Heart left ventricle (tissue), 13 donors: ENCODE data around the gene BAZ2A.

Experiments used
- CTCF ChIP-seq, 12 donors: fragments of 200-600 bp; sonication (generic) in 4 of 12; IDR thresholded peaks; one replicate each; pipeline versions ENCODE4 v1.5.0 to v1.8.0; 2018 to 2022; ENCODE audit warnings: antibody characterized with exemption in 12 of 12, mild to moderate bottlenecking in 5 of 12
- POLR2A ChIP-seq, 2 donors: fragments of 450-650 bp; IDR thresholded peaks; one replicate each; pipeline ENCODE4 v1.6.1; 2017; ENCODE audit warnings: antibody characterized with exemption in 2 of 2, mild to moderate bottlenecking in 2 of 2, moderate library complexity in 2 of 2
- donor health status: ischemic (EF 13 %, LVEDD 7.1; RV severe dilation, severe dysfunction).
- donor health status: DM: no; HTN: yes; CAD: no.
- donor health status: DM: no; HTN: no; CAD: no.
- donor health status: ischemic (EF 25% LVEDD 6.9; RV normal size, moderate dysfunction).
- donor health status: ischemic (EF 25% LVEDD 5.7; RV mildly dilated, moderate dysfunction).
- donor health status: ischemic (EF 35%, LVEDD 5.7; RV mildly dilated, moderate dysfunction).
- donor health status: nonischemic (EF 11% LVEDD 7.7; RV severe dilation, severe dysfunction).
- donor health status: DM: yes; HTN: yes; CAD: no.
- donor health status: PGD.
- donor health status: ischemic (EF 29% LVEDD 5.4; RV normal size, mild dysfunction).
- donor health status: nonischemic (EF 23%, LVEDD 6.1; RV moderate dilation, normal function).

DNA sequence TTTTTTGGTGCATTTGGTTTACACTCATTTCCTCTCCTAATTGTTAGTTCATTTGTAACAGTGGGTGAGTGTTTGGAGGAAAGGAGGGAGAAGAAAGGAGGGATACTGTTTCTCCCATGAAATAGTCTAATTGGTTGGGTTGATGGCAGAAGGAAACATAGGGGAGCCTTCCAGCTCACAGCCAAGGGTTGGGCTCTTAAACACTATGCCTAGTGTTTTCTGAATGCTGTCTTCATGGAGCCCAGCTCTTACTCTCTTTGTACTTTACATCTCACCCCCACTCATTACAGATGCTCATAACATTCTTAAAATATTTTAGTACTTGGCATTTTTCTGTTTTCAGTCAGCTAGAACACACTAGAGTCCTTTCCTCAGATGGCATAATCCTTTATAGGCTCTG is 38.2 kb downstream of the BAZ2A start:
- no peak for TF ChIP-seq CTCF (IDR thresholded peaks at IDR 0.05)
- no peak for TF ChIP-seq POLR2A (IDR thresholded peaks at IDR 0.05)
